A549 (cell line): ENCODE measurements around the gene HS6ST1. TPM values are rescaled to one million over a fixed set of nuclear protein-coding genes. Genes with fewer than 3 reads are reported as not detected.

Experiments
- ATAC-seq, 2 experiments: fragments of 200-7000 bp in 1 of 2; fragments of >200 bp in 1 of 2; cut with Nextera tagmentation in 1 of 2; cut with Tn5 transposase in 1 of 2; 3 replicates each; pipeline versions ENCODE4 v1.8.0 to v1.9.1; 2018 to 2020; ENCODE audit warnings: mild to moderate bottlenecking in 1 of 2, moderate library complexity in 1 of 2
- CTCF ChIA-PET: fragments of 300-600 bp; sonication (Branson Sonifier 250); formaldehyde crosslinking; extraction: SDS; loops from one replicate; lab custom pipeline; 2021; ENCODE audit warnings: antibody characterized with exemption, inconsistent platforms; lab: Yijun Ruan, JAX
- POLR2A ChIA-PET: fragments of 350-600 bp; formaldehyde crosslinking; extraction: SDS; loops from one replicate; lab custom pipeline; 2021; ENCODE audit warnings: antibody characterized with exemption, inconsistent platforms; lab: Yijun Ruan, JAX
- DNase-seq, 2 experiments: peaks; one replicate each; pipeline versions ENCODE4 v3.0.0 to v3.0.0-alpha.2; 2011 to 2016; ENCODE audit warnings: low read depth in 1 of 2, low spot score in 1 of 2
- FAIRE-seq: peaks from 2 replicates; lab custom pipeline; 2011; peaks lifted over from hg19 to GRCh38; lab: Jason Lieb, UNC
- H3K27ac ChIP-seq, 2 experiments: fragments of >200 bp; sonication (Bioruptor Twin); formaldehyde crosslinking; 3 replicates each; pipeline ENCODE4 v1.5.1; 2016 to 2017
- H3K4me1 ChIP-seq: fragments of >200 bp; sonication (Bioruptor Twin); formaldehyde crosslinking; 3 replicates; pipeline ENCODE4 v1.6.1; 2016
- H3K4me2 ChIP-seq: fragments of >200 bp; sonication (Bioruptor Twin); formaldehyde crosslinking; 3 replicates; pipeline ENCODE4 v1.6.1; 2016
- H3K4me3 ChIP-seq: fragments of >200 bp; sonication (Bioruptor Twin); formaldehyde crosslinking; 3 replicates; pipeline ENCODE4 v1.5.1; 2016
- H3K9me3 ChIP-seq: fragments of >200 bp; sonication (Bioruptor Twin); formaldehyde crosslinking; 3 replicates; pipeline ENCODE4 v1.6.1; 2016
- BCL3 ChIP-seq: fragments of >200 bp; sonication (Bioruptor Twin); formaldehyde crosslinking; IDR thresholded peaks from 3 replicates; pipeline ENCODE4 v1.6.1; 2016
- CHD2 ChIP-seq: fragments of 150-350 bp; IDR thresholded peaks from 2 replicates; pipeline ENCODE4 v1.6.1; 2014; ENCODE audit warnings: low read length; ENCODE audit not compliant: partially characterized antibody
- EHF ChIP-seq: fragments of 250-450 bp; sonication (Bioruptor Pico); IDR thresholded peaks from 2 replicates; pipeline ENCODE4 v1.5.0; 2020; ENCODE audit warnings: mild to moderate bottlenecking
- EHMT2 ChIP-seq: fragments of 200-600 bp; sonication (generic); IDR thresholded peaks from 2 replicates; pipeline ENCODE4 v1.6.1; 2016; ENCODE audit warnings: antibody characterized with exemption, low read depth, mild to moderate bottlenecking, moderate library complexity
- ELK1 ChIP-seq: fragments of 150-350 bp; IDR thresholded peaks from 2 replicates; pipeline ENCODE4 v1.6.1; 2014; ENCODE audit warnings: low read depth, mild to moderate bottlenecking, low read length
- EP300 ChIP-seq, 2 experiments: fragments of >200 bp; sonication (Bioruptor Twin); formaldehyde crosslinking; IDR thresholded peaks; 2 replicates in 1 of 2; 3 replicates in 1 of 2; pipeline ENCODE4 v1.6.1; 2016 to 2017
- FOXS1 ChIP-seq: fragments of 250-450 bp; sonication (Bioruptor Pico); IDR thresholded peaks from 2 replicates; pipeline ENCODE4 v1.5.0; 2020; ENCODE audit warnings: mild to moderate bottlenecking, moderate library complexity
- HES2 ChIP-seq: fragments of >200 bp; sonication (Bioruptor Twin); formaldehyde crosslinking; IDR thresholded peaks from 2 replicates; pipeline ENCODE4 v1.6.1; 2016
- HMGXB4 ChIP-seq: fragments of 250-450 bp; sonication (Bioruptor Pico); IDR thresholded peaks from 2 replicates; pipeline ENCODE4 v1.5.0; 2021; ENCODE audit warnings: mild to moderate bottlenecking, moderate library complexity, borderline replicate concordance
- HOXB13 ChIP-seq: fragments of 250-450 bp; sonication (Bioruptor Pico); IDR thresholded peaks from 2 replicates; pipeline ENCODE4 v1.5.0; 2020; ENCODE audit warnings: low read depth, mild to moderate bottlenecking, moderate library complexity
- JUN ChIP-seq, 2 experiments: fragments of >200 bp; sonication (Bioruptor Twin); formaldehyde crosslinking; IDR thresholded peaks; 2 replicates in 1 of 2; 3 replicates in 1 of 2; pipeline ENCODE4 v1.6.1; 2016 to 2017
- MAX ChIP-seq: IDR thresholded peaks from 2 replicates; pipeline ENCODE4 v1.6.1; 2012
- NFE2L2 ChIP-seq: fragments of 150-350 bp; conservative IDR thresholded peaks from 2 replicates; pipeline ENCODE4 v1.6.1; 2014; ENCODE audit warnings: low read length
- POLR2AphosphoS2 ChIP-seq: conservative IDR thresholded peaks from 2 replicates; pipeline ENCODE4 v1.6.1; 2012; ENCODE audit warnings: low read length, improper control_type of control experiment, inconsistent platforms
- RAD21 ChIP-seq, 2 experiments: fragments of >200 bp in 1 of 2; sonication (Bioruptor Twin) in 1 of 2; formaldehyde crosslinking in 1 of 2; IDR thresholded peaks in 1 of 2; conservative IDR thresholded peaks in 1 of 2; 2 replicates in 1 of 2; 3 replicates in 1 of 2; pipeline ENCODE4 v1.6.1; 2012 to 2018; ENCODE audit warnings: inconsistent platforms in 1 of 2
- RFX5 ChIP-seq: fragments of 450-650 bp; IDR thresholded peaks from 2 replicates; pipeline ENCODE4 v1.7.1; 2014; ENCODE audit warnings: antibody characterized with exemption, mild to moderate bottlenecking, moderate library complexity
- RNF2 ChIP-seq: fragments of 200-600 bp; sonication (generic); IDR thresholded peaks from 2 replicates; pipeline ENCODE4 v1.6.1; 2016; ENCODE audit warnings: low read depth, mild to moderate bottlenecking, antibody characterized with exemption, moderate library complexity, borderline replicate concordance
- SMC3 ChIP-seq: fragments of >200 bp; sonication (Bioruptor Twin); formaldehyde crosslinking; IDR thresholded peaks from 3 replicates; pipeline ENCODE4 v1.6.1; 2018; ENCODE audit warnings: inconsistent platforms
- TP53 ChIP-seq: fragments of 250-450 bp; sonication (Bioruptor Pico); IDR thresholded peaks from 2 replicates; pipeline ENCODE4 v1.5.0; 2021; ENCODE audit warnings: mild to moderate bottlenecking, moderate library complexity
- ZC3H11A ChIP-seq: fragments of 450-650 bp; IDR thresholded peaks from 2 replicates; pipeline ENCODE4 v1.6.1; 2014; ENCODE audit warnings: antibody characterized with exemption, mild to moderate bottlenecking
- ZSCAN20 ChIP-seq: fragments of 250-450 bp; sonication (Bioruptor Pico); IDR thresholded peaks from 2 replicates; pipeline ENCODE4 v1.8.0; 2022; ENCODE audit warnings: mild to moderate bottlenecking, moderate library complexity
- WGBS: methylation state at CpG from one replicate; pipeline ENCODE4 v1.1.6; 2017; ENCODE audit errors: missing lambda C conversion rate; 5-methylcytosine and 5-hydroxymethylcytosine counted together
- polyA plus RNA-seq, 4 experiments: library from polyadenylated mRNA; depleted of rRNA in 3 of 4; stranded (reverse); fragments of >200 nt; fragmentation: RNase III in 1 of 4; extraction: RNeasy Plus Mini Kit Qiagen cat#74134 plus additional on column Dnase treatment in 1 of 4; gene quantifications; 2 replicates in 3 of 4; 3 replicates in 1 of 4; pipeline ENCODE4 v1.2.3, GENCODE V29; 2011 to 2017

The HS6ST1 gene
- polyA plus RNA-seq, 2 of the 4 experiments (the other 2 are of a cell fraction): 3.8 to 11.6 TPM

GRCh38 chr2:128299628-128300027, 19.0 kb downstream of the HS6ST1 start:
- FAIRE-seq: no peak
- no peak overlapping the region for H3K4me2 ChIP-seq
- TF ChIP-seq BCL3 (no peak), CHD2 (no peak), EP300 (IDR thresholded peaks at IDR 0.05) (no peak), HOXB13 (CRISPR knock-in tag) (no peak), HES2 (no peak), NFE2L2 (no peak), TP53 (no peak), ZC3H11A (no peak), SMC3 (no peak), EHMT2 (no peak)
- TF ChIP-seq, all 56 proteins: peak for 0
- H3K9me3 ChIP-seq: no peaks in the 10 kb centered on the region
- ChIA-PET CTCF (no interaction called here), POLR2A (no interaction called here)
- 94% methylated on average over 8 of the region's 11 CpGs for WGBS
- ATAC-seq: no peak
- no peak overlapping the region for H3K4me3 ChIP-seq
- no peak overlapping the region for H3K27ac ChIP-seq
- no peak for DNase-seq
- H3K4me1 ChIP-seq: peaks cover 15% of the 10 kb centered on the region

GRCh38 chr2:128298846-128299507, 19.7 kb downstream of the HS6ST1 start:
- Histone ChIP-seq H3K4me3 (no peak overlapping the region), H3K27ac (no peak overlapping the region), H3K4me1 (peaks cover 9% of the 10 kb centered on the region; the same call in 1 of the 3 replicates), H3K9me3 (no peaks in the 10 kb centered on the region), H3K4me2 (no peak overlapping the region)
- TF ChIP-seq ZSCAN20: no peak
- TF ChIP-seq RNF2: no peak
- no peak for TF ChIP-seq HOXB13 (CRISPR knock-in tag)
- no peak for TF ChIP-seq FOXS1
- TF ChIP-seq EP300 (IDR thresholded peaks at IDR 0.05): no peak
- no peak for TF ChIP-seq BCL3
- no peak for TF ChIP-seq RFX5
- TF ChIP-seq SMC3: no peak
- TF ChIP-seq JUN (IDR thresholded peaks at IDR 0.05): no peak
- TF ChIP-seq HMGXB4: no peak
- TF ChIP-seq TP53: no peak
- no peak for TF ChIP-seq ELK1
- TF ChIP-seq MAX: no peak
- TF ChIP-seq EHF (CRISPR knock-in tag): no peak
- TF ChIP-seq POLR2AphosphoS2: no peak
- TF ChIP-seq RAD21 (conservative IDR thresholded peaks at IDR 0.05 in 1 of 2, IDR thresholded peaks at IDR 0.05 in 1 of 2): no peak
- 88% methylated on average over 10 of the region's 16 CpGs for WGBS
- FAIRE-seq (no peak), ATAC-seq (no peak), DNase-seq (no peak)
- CTCF ChIA-PET: no interaction called here
- POLR2A ChIA-PET: no interaction called here
